AG04449 (cell line): Measurements from ENCODE around the gene RFFL.

Experiments used
- CTCF ChIA-PET: fragments of 350-600 bp; formaldehyde crosslinking; extraction: SDS; loops from one replicate; lab custom pipeline; 2021; ENCODE audit warnings: antibody characterized with exemption; lab: Yijun Ruan, JAX
- POLR2A ChIA-PET: fragments of 400-600, 350-600 bp; formaldehyde crosslinking; extraction: SDS; loops from one replicate; lab custom pipeline; 2020; ENCODE audit warnings: antibody characterized with exemption, inconsistent platforms; lab: Yijun Ruan, JAX
- DNase-seq: peaks from one replicate; pipeline ENCODE4 v3.0.0-alpha.2; 2010; ENCODE audit warnings: low read depth, low spot score
- H3K4me3 ChIP-seq: 2 replicates; pipeline ENCODE4 v1.5.1; 2011; ENCODE audit warnings: low read depth, mild to moderate bottlenecking, control low read depth, low read length
- CTCF ChIP-seq: IDR thresholded peaks from one replicate; pipeline ENCODE4 v1.5.1; 2011; ENCODE audit warnings: mild to moderate bottlenecking, moderate library complexity, low read length, control low read depth, inconsistent platforms; ENCODE audit not compliant: insufficient read depth; ENCODE audit errors: missing control alignments

The RFFL gene

GRCh38 chr17:34993031-34993430, 70.5 kb downstream of the RFFL start:
- POLR2A ChIA-PET, result no interaction called here
- no peak for DNase-seq
- TF ChIP-seq CTCF, result no peak
- CTCF ChIA-PET, result interaction anchor here (3.2 to 11.3 kb wide), 2 partner anchors 97 to 128 kb away, joined by 17 to 142 read pairs; partner anchors contain the start of genes FNDC8 and RAD51D
- H3K4me3 ChIP-seq, result no peak overlapping the region

- no peak for DNase-seq
- ChIA-PET POLR2A (interaction anchor here (0.5 kb wide), 1 partner anchor 1497 kb away, joined by 3 read pairs; no protein-coding TSS in a partner anchor), CTCF (interaction anchor here (1.1 to 11.3 kb wide), 4 partner anchors 10 to 129 kb away, joined by 4 to 142 read pairs (median 5); partner anchors contain the start of genes FNDC8 and RAD51D)
- TF ChIP-seq CTCF, result no peak
- H3K4me3 ChIP-seq, result no peak overlapping the region
These were observed 71.9 kb downstream of the RFFL start for GRCh38 chr17:34991606-34992005.

- DNase-seq, result no peak
- POLR2A ChIA-PET, result no interaction called here
- CTCF ChIA-PET, result interaction anchor here (1.1 to 11.3 kb wide), 4 partner anchors 9 to 130 kb away, joined by 4 to 142 read pairs (median 5); partner anchors contain the start of genes FNDC8 and RAD51D
- H3K4me3 ChIP-seq, result no peak overlapping the region
- no peak for TF ChIP-seq CTCF
These were observed 72.6 kb downstream of the RFFL start for GRCh38 chr17:34990921-34991365.

- POLR2A ChIA-PET, result no interaction called here
- CTCF ChIA-PET, result interaction anchor here (0.9 kb wide), 1 partner anchor 8 kb away, joined by 3 read pairs; no protein-coding TSS in a partner anchor
- no peak for DNase-seq
- no peak overlapping the region for H3K4me3 ChIP-seq
- no peak for TF ChIP-seq CTCF
These were observed 74.0 kb downstream of the RFFL start for GRCh38 chr17:34989473-34989872.

GRCh38 chr17:34988644-34989043, 74.9 kb downstream of the RFFL start:
- no peak overlapping the region for H3K4me3 ChIP-seq
- CTCF ChIA-PET, result interaction anchor here (0.7 kb wide), 1 partner anchor 133 kb away, joined by 3 read pairs; the partner anchor contains the start of gene FNDC8
- POLR2A ChIA-PET, result no interaction called here
- TF ChIP-seq CTCF, result no peak
- DNase-seq, result no peak

GRCh38 chr17:34987232-34987631, 76.3 kb downstream of the RFFL start:
- TF ChIP-seq CTCF, result no peak
- CTCF ChIA-PET, result interaction anchor here (0.7 kb wide), 1 partner anchor 133 kb away, joined by 3 read pairs; the partner anchor contains the start of gene RAD51D
- POLR2A ChIA-PET, result no interaction called here
- no peak overlapping the region for H3K4me3 ChIP-seq
- no peak for DNase-seq
